HCT116 (cell line): ENCODE data around the gene SPDYE18. TPM values are rescaled to one million over a fixed set of nuclear protein-coding genes. Genes with fewer than 3 reads are reported as not detected.
"Not testable (repeated sequence)": the region's sequence is repeated elsewhere in the genome, so short reads cannot be mapped to it uniquely, and the experiment has no call there.

Experiments
- ATAC-seq: fragments of 200-7000 bp; cut with Tn5 transposase; 2 replicates; pipeline ENCODE4 v1.9.1; 2020; ENCODE audit warnings: mild to moderate bottlenecking, moderate library complexity
- BruUV-seq: library from RNA; stranded (reverse); fragments of 400-500 nt; replicated peaks from 2 replicates; lab custom pipeline; 2021; lab: Mats Ljungman, UMichigan
- CTCF ChIA-PET: fragments of 300-600 bp; sonication (Branson Sonifier 250); formaldehyde crosslinking; loops from one replicate; lab custom pipeline; 2021; ENCODE audit warnings: antibody characterized with exemption; lab: Charles Lee
- POLR2A ChIA-PET: fragments of 300-600, 350-600 bp; sonication (Branson Sonifier 250); formaldehyde crosslinking; loops from one replicate; lab custom pipeline; 2021; ENCODE audit warnings: antibody characterized with exemption; lab: Charles Lee
- RAD21 ChIA-PET, 2 experiments: fragments of 300-600 bp; sonication (Branson Sonifier 250); formaldehyde crosslinking; loops; one replicate each; lab custom pipeline; 2023; ENCODE audit warnings: low total read pairs in 2 of 2; ENCODE audit not compliant: uncharacterized antibody in 2 of 2, unreplicated experiment in 2 of 2, low non-redundant PET in 1 of 2; lab: Charles Lee
- DNase-seq: peaks from one replicate; pipeline ENCODE4 v3.0.0-alpha.2; 2010; ENCODE audit warnings: low read depth, low spot score
- H2AFZ ChIP-seq: fragments of 200-600 bp; shearing (Covaris generic), sonication (generic); 2 replicates; pipeline ENCODE4 v1.6.1; 2017; ENCODE audit warnings: low read depth, mixed run types, mixed read lengths, antibody characterized with exemption, low read length; ENCODE audit not compliant: poor library complexity, severe bottlenecking
- H3K27ac ChIP-seq: 2 replicates; pipeline ENCODE4 v1.5.1; 2012; ENCODE audit warnings: low read depth, low read length
- H3K27me3 ChIP-seq: fragments of 200-600 bp; sonication (generic); 2 replicates; pipeline ENCODE4 v1.6.1; 2016; ENCODE audit warnings: mixed run types, low read length, mixed read lengths; ENCODE audit not compliant: insufficient read depth
- H3K36me3 ChIP-seq, 2 experiments: fragments of 200-500 bp in 1 of 2; fragments of 200-600 bp in 1 of 2; sonication (Bioruptor generic) in 1 of 2; sonication (generic) in 1 of 2; 2 replicates each; pipeline versions ENCODE4 v1.5.1 to v1.6.1; 2014 to 2016; ENCODE audit warnings: low read length in 2 of 2, inconsistent platforms in 1 of 2, mixed read lengths in 1 of 2, mixed run types in 1 of 2; ENCODE audit not compliant: insufficient read depth in 2 of 2, control insufficient read depth in 1 of 2
- H3K4me1 ChIP-seq, 2 experiments: fragments of 200-600 bp in 1 of 2; sonication (generic) in 1 of 2; 2 replicates each; pipeline versions ENCODE4 v1.5.1 to v1.6.1; 2012 to 2017; ENCODE audit warnings: low read length in 2 of 2, inconsistent platforms in 1 of 2, mild to moderate bottlenecking in 1 of 2, mixed read lengths in 1 of 2, mixed run types in 1 of 2, moderate library complexity in 1 of 2; ENCODE audit not compliant: insufficient read depth in 2 of 2, control insufficient read depth in 1 of 2
- H3K4me2 ChIP-seq: fragments of 200-600 bp; sonication (generic); 2 replicates; pipeline ENCODE4 v1.6.1; 2017; ENCODE audit warnings: mixed run types, low read length, mixed read lengths
- H3K4me3 ChIP-seq, 2 experiments: fragments of 200-600 bp in 1 of 2; sonication (generic) in 1 of 2; replicated peaks in 1 of 2; 2 replicates each; pipeline ENCODE4 v1.5.1; 2011 to 2016; ENCODE audit warnings: low read length in 2 of 2, control low read depth in 1 of 2, low read depth in 1 of 2, mild to moderate bottlenecking in 1 of 2, mixed read lengths in 1 of 2, mixed run types in 1 of 2
- H3K79me2 ChIP-seq: fragments of 200-600 bp; sonication (generic); 2 replicates; pipeline ENCODE4 v1.6.1; 2017; ENCODE audit warnings: mild to moderate bottlenecking, mixed run types, low read length, moderate library complexity, mixed read lengths; ENCODE audit not compliant: insufficient read depth
- H3K9ac ChIP-seq: fragments of 200-600 bp; sonication (generic); 2 replicates; pipeline ENCODE4 v1.6.1; 2016; ENCODE audit warnings: low read length, mixed read lengths
- H3K9me2 ChIP-seq: fragments of 200-600 bp; sonication (generic), shearing (Covaris generic); 2 replicates; pipeline ENCODE4 v1.6.1; 2017; ENCODE audit warnings: mixed run types, mild to moderate bottlenecking, moderate library complexity; ENCODE audit not compliant: insufficient read depth
- H3K9me3 ChIP-seq, 2 experiments: fragments of 200-500 bp in 1 of 2; fragments of 200-600 bp in 1 of 2; sonication (Bioruptor generic) in 1 of 2; sonication (generic) in 1 of 2; 2 replicates each; pipeline ENCODE4 v1.6.1; 2014 to 2017; ENCODE audit warnings: low read length in 2 of 2, mixed read lengths in 2 of 2, inconsistent platforms in 1 of 2, low read depth in 1 of 2, mild to moderate bottlenecking in 1 of 2, mixed run types in 1 of 2, moderate library complexity in 1 of 2; ENCODE audit not compliant: control insufficient read depth in 1 of 2, insufficient read depth in 1 of 2
- H4K20me1 ChIP-seq: fragments of 200-600 bp; sonication (generic), shearing (Covaris generic); 2 replicates; pipeline ENCODE4 v1.6.1; 2017; ENCODE audit warnings: mixed run types, mild to moderate bottlenecking, moderate library complexity; ENCODE audit not compliant: insufficient read depth
- intact Hi-C: fragments of 100-400 bp; cut with micrococcal nuclease; formaldehyde crosslinking; loops from 2 replicates; pipeline ENCODE4 v1.10.0; 2022
- total RNA-seq: library from RNA; stranded (reverse); gene quantifications from one replicate; pipeline ENCODE4 v1.2.1, GENCODE V29; 2021; ENCODE audit not compliant: unreplicated experiment

SPDYE18 gene
- total RNA-seq, 1 experiment from 2014 or later, result 0.37 TPM

- H3K4me1 ChIP-seq, H3K36me3 ChIP-seq, H2AFZ ChIP-seq, H3K9ac ChIP-seq, H3K9me2 ChIP-seq, CTCF ChIA-PET, H3K4me2 ChIP-seq, H3K27ac ChIP-seq, intact Hi-C loops, H3K9me3 ChIP-seq, H3K79me2 ChIP-seq, RAD21 ChIA-PET, ATAC-seq, POLR2A ChIA-PET, BruUV-seq, H3K27me3 ChIP-seq, H3K4me3 ChIP-seq, DNase-seq, H4K20me1 ChIP-seq: not testable (repeated sequence)
Observed at GRCh38 chr7:77074786-77075396, 12.5 kb upstream of the SPDYE18 start.

GRCh38 chr7:77071108-77071507, 8.8 kb upstream of the SPDYE18 start:
- H2AFZ ChIP-seq, H3K4me1 ChIP-seq, H3K9ac ChIP-seq, RAD21 ChIA-PET, H3K9me2 ChIP-seq, BruUV-seq, H3K79me2 ChIP-seq, H3K27me3 ChIP-seq, H3K36me3 ChIP-seq, ATAC-seq, DNase-seq, H3K9me3 ChIP-seq, POLR2A ChIA-PET, H3K27ac ChIP-seq, intact Hi-C loops, H3K4me2 ChIP-seq, H3K4me3 ChIP-seq, H4K20me1 ChIP-seq, CTCF ChIA-PET: not testable (repeated sequence)

GRCh38 chr7:77065869-77066268, 3.5 kb upstream of the SPDYE18 start:
- H3K27me3 ChIP-seq, H3K79me2 ChIP-seq, H3K9me3 ChIP-seq, DNase-seq, H3K9ac ChIP-seq, H3K36me3 ChIP-seq, intact Hi-C loops, RAD21 ChIA-PET, H3K9me2 ChIP-seq, H3K4me1 ChIP-seq, POLR2A ChIA-PET, H3K4me3 ChIP-seq, H2AFZ ChIP-seq, CTCF ChIA-PET, ATAC-seq, H3K4me2 ChIP-seq, H3K27ac ChIP-seq, H4K20me1 ChIP-seq, BruUV-seq: not testable (repeated sequence)

- H3K9me3 ChIP-seq, H3K4me3 ChIP-seq, POLR2A ChIA-PET, H3K79me2 ChIP-seq, H2AFZ ChIP-seq, H3K9me2 ChIP-seq, intact Hi-C loops, H3K27me3 ChIP-seq, H3K4me1 ChIP-seq, DNase-seq, CTCF ChIA-PET, RAD21 ChIA-PET, H3K9ac ChIP-seq, ATAC-seq, H3K27ac ChIP-seq, H3K4me2 ChIP-seq, H3K36me3 ChIP-seq, H4K20me1 ChIP-seq: not testable (repeated sequence)
- BruUV-seq, result TSS peak; percentile 53
Observed at GRCh38 chr7:77063732-77064131, 1.4 kb upstream of the SPDYE18 start.
